Neural cell (in vitro differentiated cells): ENCODE measurements around the gene DMRT1. TPM values are rescaled to one million over a fixed set of nuclear protein-coding genes. Genes with fewer than 3 reads are reported as not detected.
A peak's percentile ranks its signal among the peaks of the same experiment; 100 is the strongest.

Experiments used
- H2AFZ ChIP-seq: fragments of 200-600, 300-800 bp; sonication (generic), shearing (Covaris generic); 2 replicates; pipeline ENCODE4 v1.6.0; 2014; ENCODE audit warnings: low read depth, mild to moderate bottlenecking, antibody characterized with exemption, low read length, moderate library complexity
- H3F3A ChIP-seq: fragments of 200-600 bp; shearing (Covaris generic); 2 replicates; pipeline ENCODE4 v1.6.1; 2016; ENCODE audit warnings: mild to moderate bottlenecking, moderate library complexity, mixed read lengths, antibody characterized with exemption, low read length; ENCODE audit not compliant: insufficient read depth, poor library complexity, severe bottlenecking
- H3K27ac ChIP-seq: fragments of 200-600, 300-800 bp; sonication (generic), shearing (Covaris generic); 2 replicates; pipeline ENCODE4 v1.5.1; 2014; ENCODE audit warnings: mild to moderate bottlenecking, low read length, moderate library complexity
- H3K27me3 ChIP-seq: fragments of 300-800, 200-600 bp; sonication (generic), shearing (Covaris generic); 2 replicates; pipeline ENCODE4 v1.6.0; 2014; ENCODE audit warnings: mild to moderate bottlenecking, low read depth, low read length, moderate library complexity; ENCODE audit not compliant: insufficient read depth
- H3K36me3 ChIP-seq: fragments of 300-800, 200-600 bp; sonication (generic), shearing (Covaris generic); 2 replicates; pipeline ENCODE4 v1.5.1; 2014; ENCODE audit warnings: mild to moderate bottlenecking, antibody characterized with exemption, low read length, moderate library complexity; ENCODE audit not compliant: insufficient read depth
- H3K4me2 ChIP-seq: fragments of 300-800, 200-600 bp; sonication (generic), shearing (Covaris generic); 2 replicates; pipeline ENCODE4 v1.6.0; 2014; ENCODE audit warnings: mild to moderate bottlenecking, low read length
- H3K4me3 ChIP-seq: fragments of 300-800, 200-600 bp; sonication (generic), shearing (Covaris generic); 2 replicates; pipeline ENCODE4 v1.5.1; 2014; ENCODE audit warnings: mild to moderate bottlenecking, low read length, moderate library complexity
- H3K79me2 ChIP-seq: fragments of 200-600 bp; shearing (Covaris generic); replicated peaks from 2 replicates; pipeline ENCODE4 v1.6.0; 2014; ENCODE audit warnings: mild to moderate bottlenecking, low read length, moderate library complexity; ENCODE audit not compliant: insufficient read depth
- H3K9ac ChIP-seq: fragments of 300-800, 200-600 bp; sonication (generic), shearing (Covaris generic); 2 replicates; pipeline ENCODE4 v1.6.1; 2016; ENCODE audit warnings: mild to moderate bottlenecking, low read length, mixed read lengths
- H3K9me2 ChIP-seq: fragments of 200-600 bp; shearing (Covaris generic); 2 replicates; pipeline ENCODE4 v1.6.1; 2016; ENCODE audit warnings: mild to moderate bottlenecking, low read length, mixed read lengths; ENCODE audit not compliant: insufficient read depth
- H3K9me3 ChIP-seq: fragments of 200-600, 300-800 bp; sonication (generic), shearing (Covaris generic); 2 replicates; pipeline ENCODE4 v1.6.1; 2016; ENCODE audit warnings: mild to moderate bottlenecking, mixed run types, low read length, moderate library complexity, mixed read lengths
- H4K20me1 ChIP-seq: fragments of 200-600 bp; shearing (Covaris generic); 2 replicates; pipeline ENCODE4 v1.6.1; 2016; ENCODE audit warnings: mild to moderate bottlenecking, mixed run types; ENCODE audit not compliant: insufficient read depth
- CTCF ChIP-seq: fragments of 450-650 bp; IDR thresholded peaks from 2 replicates; pipeline ENCODE4 v1.5.1; 2014; ENCODE audit warnings: antibody characterized with exemption, mild to moderate bottlenecking, moderate library complexity; ENCODE audit not compliant: poor library complexity, severe bottlenecking
- EP300 ChIP-seq: fragments of 450-650 bp; conservative IDR thresholded peaks from 2 replicates; pipeline ENCODE4 v1.6.1; 2014; ENCODE audit warnings: antibody characterized with exemption, mild to moderate bottlenecking, moderate library complexity; ENCODE audit not compliant: poor library complexity, severe bottlenecking
- EZH2 ChIP-seq: fragments of 200-600, 300-800 bp; shearing (Covaris generic), sonication (generic); IDR thresholded peaks from 2 replicates; pipeline ENCODE4 v1.6.1; 2014; ENCODE audit warnings: antibody characterized with exemption, low read length, borderline replicate concordance, mild to moderate bottlenecking; ENCODE audit not compliant: insufficient read depth, poor library complexity, severe bottlenecking
- MXI1 ChIP-seq: fragments of 450-650 bp; conservative IDR thresholded peaks from 2 replicates; pipeline ENCODE4 v1.6.1; 2014; ENCODE audit warnings: antibody characterized with exemption, mild to moderate bottlenecking; ENCODE audit not compliant: poor library complexity, severe bottlenecking
- POLR2AphosphoS5 ChIP-seq: IDR thresholded peaks from 2 replicates; pipeline ENCODE4 v1.6.1; 2012
- RAD21 ChIP-seq: fragments of 450-650 bp; conservative IDR thresholded peaks from 2 replicates; pipeline ENCODE4 v1.6.1; 2014; ENCODE audit warnings: antibody characterized with exemption, mild to moderate bottlenecking, moderate library complexity
- REST ChIP-seq: IDR thresholded peaks from 2 replicates; pipeline ENCODE4 v1.6.1; 2012; ENCODE audit warnings: borderline replicate concordance
- SMC3 ChIP-seq: fragments of 450-650 bp; conservative IDR thresholded peaks from 2 replicates; pipeline ENCODE4 v1.6.1; 2014; ENCODE audit warnings: antibody characterized with exemption, mild to moderate bottlenecking, moderate library complexity; ENCODE audit not compliant: poor library complexity
- TAF1 ChIP-seq: IDR thresholded peaks from 2 replicates; pipeline ENCODE4 v1.6.1; 2012; ENCODE audit warnings: low read depth
- polyA plus RNA-seq: library from polyadenylated mRNA; depleted of rRNA; stranded (reverse); fragments of >200 nt; gene quantifications from 2 replicates; pipeline ENCODE4 v1.2.3, GENCODE V29; 2014

The DMRT1 gene
- polyA plus RNA-seq, 1 donor from 2014 or later, result 0.26 TPM

GRCh38 chr9:892123-892522 is 50.6 kb downstream of the DMRT1 start:
- H3K9me3 ChIP-seq, result no peaks in the 10 kb centered on the region
- no peaks in the 10 kb centered on the region for H3K36me3 ChIP-seq
- no peak overlapping the region for H3K4me3 ChIP-seq
- H3F3A ChIP-seq, result no peaks in the 10 kb centered on the region
- no peaks in the 10 kb centered on the region for H3K9me2 ChIP-seq
- H2AFZ ChIP-seq, result no peak overlapping the region
- H3K27ac ChIP-seq, result no peak overlapping the region
- TF ChIP-seq POLR2AphosphoS5 (no peak), RAD21 (no peak), EZH2 (no peak), SMC3 (no peak), EP300 (no peak), TAF1 (no peak)
- no peaks in the 10 kb centered on the region for H3K27me3 ChIP-seq
- H4K20me1 ChIP-seq, result no peaks in the 10 kb centered on the region
- no peak overlapping the region for H3K4me2 ChIP-seq
- no peaks in the 10 kb centered on the region for H3K79me2 ChIP-seq
- H3K9ac ChIP-seq, result no peak overlapping the region

- no peaks in the 10 kb centered on the region for H3K27me3 ChIP-seq
- H3K27ac ChIP-seq, result no peak overlapping the region
- no peak overlapping the region for H3K4me2 ChIP-seq
- no peaks in the 10 kb centered on the region for H3K79me2 ChIP-seq
- no peaks in the 10 kb centered on the region for H3K9me3 ChIP-seq
- H3K36me3 ChIP-seq, result no peaks in the 10 kb centered on the region
- no peak overlapping the region for H3K9ac ChIP-seq
- H3K9me2 ChIP-seq, result no peaks in the 10 kb centered on the region
- H3K4me3 ChIP-seq, result no peak overlapping the region
- H3F3A ChIP-seq, result no peaks in the 10 kb centered on the region
- no peaks in the 10 kb centered on the region for H4K20me1 ChIP-seq
- no peak overlapping the region for H2AFZ ChIP-seq
- no peak for TF ChIP-seq TAF1
- TF ChIP-seq MXI1, result no peak
- TF ChIP-seq CTCF, result no peak
Observed at GRCh38 chr9:893115-893514, 51.6 kb downstream of the DMRT1 start.

GRCh38 chr9:893843-894420 is 52.4 kb downstream of the DMRT1 start:
- H3K9ac ChIP-seq, result no peak overlapping the region
- H3K27me3 ChIP-seq, result no peaks in the 10 kb centered on the region
- no peak overlapping the region for H3K4me2 ChIP-seq
- H3K9me3 ChIP-seq, result no peaks in the 10 kb centered on the region
- H3F3A ChIP-seq, result no peaks in the 10 kb centered on the region
- H3K4me3 ChIP-seq, result peak overlapping the region; percentile 24
- H3K27ac ChIP-seq, result no peak overlapping the region
- H3K9me2 ChIP-seq, result no peaks in the 10 kb centered on the region
- TF ChIP-seq TAF1 (no peak), SMC3 (peak; percentile 91), MXI1 (no peak), CTCF (peak; percentile 87), EP300 (no peak), REST (no peak), POLR2AphosphoS5 (no peak), EZH2 (no peak), RAD21 (peak; percentile 83)
- H3K79me2 ChIP-seq, result no peaks in the 10 kb centered on the region
- H2AFZ ChIP-seq, result no peak overlapping the region
- no peaks in the 10 kb centered on the region for H4K20me1 ChIP-seq
- H3K36me3 ChIP-seq, result no peaks in the 10 kb centered on the region
